Adrenal gland (tissue), 12 donors: ENCODE data around the gene PTPRD. TPM values are rescaled to one million over a fixed set of nuclear protein-coding genes. Genes with fewer than 3 reads are reported as not detected.

Source experiments
- DNase-seq, 7 donors: peaks; one replicate each; pipeline ENCODE4 v3.0.0-alpha.2; 2019 to 2020
- H3K27ac ChIP-seq, 5 donors: fragments of 200-600 bp; sonication (generic) in 4 of 5; 1 replicate in 3 of 5; 2 replicates in 2 of 5; pipeline versions ENCODE4 v1.5.1 to v1.8.0; 2016 to 2020; ENCODE audit warnings: mild to moderate bottlenecking in 1 of 5
- H3K27me3 ChIP-seq: fragments of 200-600 bp; 2 replicates; pipeline ENCODE4 v1.8.0; 2021
- H3K36me3 ChIP-seq, 2 donors: fragments of 200-600 bp; replicated peaks in 1 of 2; 1 replicate in 1 of 2; 2 replicates in 1 of 2; pipeline versions ENCODE4 v1.5.1 to v1.8.0; 2018 to 2022
- H3K4me1 ChIP-seq, 2 donors: fragments of 200-600 bp; replicated peaks in 1 of 2; 1 replicate in 1 of 2; 2 replicates in 1 of 2; pipeline versions ENCODE4 v1.5.1 to v1.8.0; 2018 to 2021
- H3K4me3 ChIP-seq, 4 donors: fragments of 200-600 bp; sonication (generic) in 3 of 4; one replicate each; pipeline ENCODE4 v1.5.1; 2016 to 2018
- H3K9me3 ChIP-seq, 3 donors: fragments of 200-600 bp; sonication (generic) in 1 of 3; replicated peaks in 1 of 3; 1 replicate in 2 of 3; 2 replicates in 1 of 3; pipeline versions ENCODE4 v1.5.1 to v1.8.0; 2016 to 2021
- POLR2A ChIP-seq, 2 donors: fragments of 450-650 bp; IDR thresholded peaks; one replicate each; pipeline ENCODE4 v1.6.1; 2017; ENCODE audit warnings: antibody characterized with exemption in 2 of 2, mild to moderate bottlenecking in 2 of 2, moderate library complexity in 1 of 2
- WGBS, 4 donors: extraction: QIAGEN DNeasy Blood & Tissue Kit in 2 of 4; methylation state at CpG; one replicate each; pipeline versions ENCODE4 v1.1.5 to v1.1.7; 2013 to 2017; 5-methylcytosine and 5-hydroxymethylcytosine counted together
- intact Hi-C, 2 donors: fragments of 100-400 bp; cut with DNase I; formaldehyde crosslinking; loops; one replicate each; pipeline versions ENCODE4 v1.14.1 to v1.15.0; 2022 to 2023
- polyA plus RNA-seq, 3 donors: library from polyadenylated mRNA; stranded (reverse); fragments of 200-250 nt in 2 of 3; fragments of 350-450 nt in 1 of 3; fragmentation: Illumina TruSeq in 1 of 3; extraction: RNeasy Lipid Tissue Mini Kit (QIAGEN cat#74804) in 1 of 3; gene quantifications; one replicate each; pipeline ENCODE4 v1.2.3, GENCODE V29; 2013 to 2014
- total RNA-seq, 9 donors: library from RNA; depleted of rRNA in 4 of 9; stranded (reverse); fragments of >200 nt in 4 of 9; fragments of 120-200 nt in 1 of 9; fragmentation: NEBNext Ultra II Directional in 1 of 9; extraction: Animal tissue kit (Norgen Biotek cat#: 25700) in 1 of 9; gene quantifications; one replicate each; pipeline versions ENCODE4 v1.1.0 to v1.2.4, GENCODE V29; 2013 to 2023
- TF ChIP-seq, protein P1 (sequence below), 6 experiments: fragments of 450-650 bp in 4 of 6; fragments of 200-600 bp in 2 of 6; sonication (generic) in 1 of 6; IDR thresholded peaks; 1 replicate in 5 of 6; 2 replicates in 1 of 6; pipeline versions ENCODE4 v1.5.1 to v1.8.0; 2016 to 2021; ENCODE audit warnings: antibody characterized with exemption in 6 of 6, mild to moderate bottlenecking in 2 of 6, moderate library complexity in 1 of 6
- donor health status: healthy with polysubstance abuse.
- donor health status: Bipolar disorder and iron deficiency.
- donor health status: DM: yes; HTN: yes; CAD: no.
- donor health status: DM: no; HTN: no; CAD: no.
- donor health status: DM: no; HTN: no; CAD: no.
- donor health status: DM: yes; HTN: yes; CAD: no.

Gene PTPRD
- total and polyA plus RNA-seq, 12 donors = 0.61 to 71.2 (median 4.5) TPM

DNA sequence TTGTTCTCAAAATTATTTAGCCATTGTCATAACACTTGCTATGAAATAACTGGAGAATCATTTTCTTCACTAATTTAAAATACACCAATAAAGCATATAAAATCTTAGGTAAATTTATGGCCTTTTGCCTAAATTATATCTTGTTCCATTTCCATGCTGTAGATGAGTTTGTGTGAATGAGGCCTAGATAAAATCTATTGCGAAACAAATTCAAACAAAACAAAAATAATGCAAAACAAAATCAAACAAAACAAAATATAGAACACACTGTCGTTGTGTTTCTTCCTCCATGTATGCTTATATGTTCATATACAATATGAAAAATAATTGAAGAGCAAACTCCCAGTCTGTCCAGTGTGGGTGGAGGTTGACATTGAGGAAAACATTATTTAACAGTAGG is 1020.7 kb downstream of the PTPRD start:
- Histone ChIP-seq H3K4me1 (no peaks in the 10 kb centered on the region), H3K36me3 (no peaks in the 10 kb centered on the region), H3K27me3 (no peaks in the 10 kb centered on the region), H3K4me3 (no peak overlapping the region), H3K27ac (no peak overlapping the region), H3K9me3 (no peaks in the 10 kb centered on the region)
- WGBS, 4 donors = 62 to 85% (median 77%) methylated on average over 2 of the region's 2 CpGs
- intact Hi-C loops = no loop called here
- TF ChIP-seq, protein P1, sequence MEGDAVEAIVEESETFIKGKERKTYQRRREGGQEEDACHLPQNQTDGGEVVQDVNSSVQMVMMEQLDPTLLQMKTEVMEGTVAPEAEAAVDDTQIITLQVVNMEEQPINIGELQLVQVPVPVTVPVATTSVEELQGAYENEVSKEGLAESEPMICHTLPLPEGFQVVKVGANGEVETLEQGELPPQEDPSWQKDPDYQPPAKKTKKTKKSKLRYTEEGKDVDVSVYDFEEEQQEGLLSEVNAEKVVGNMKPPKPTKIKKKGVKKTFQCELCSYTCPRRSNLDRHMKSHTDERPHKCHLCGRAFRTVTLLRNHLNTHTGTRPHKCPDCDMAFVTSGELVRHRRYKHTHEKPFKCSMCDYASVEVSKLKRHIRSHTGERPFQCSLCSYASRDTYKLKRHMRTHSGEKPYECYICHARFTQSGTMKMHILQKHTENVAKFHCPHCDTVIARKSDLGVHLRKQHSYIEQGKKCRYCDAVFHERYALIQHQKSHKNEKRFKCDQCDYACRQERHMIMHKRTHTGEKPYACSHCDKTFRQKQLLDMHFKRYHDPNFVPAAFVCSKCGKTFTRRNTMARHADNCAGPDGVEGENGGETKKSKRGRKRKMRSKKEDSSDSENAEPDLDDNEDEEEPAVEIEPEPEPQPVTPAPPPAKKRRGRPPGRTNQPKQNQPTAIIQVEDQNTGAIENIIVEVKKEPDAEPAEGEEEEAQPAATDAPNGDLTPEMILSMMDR (IDR thresholded peaks at IDR 0.05) = no peak
- TF ChIP-seq POLR2A (IDR thresholded peaks at IDR 0.05) = no peak
- DNase-seq = no peak

DNA sequence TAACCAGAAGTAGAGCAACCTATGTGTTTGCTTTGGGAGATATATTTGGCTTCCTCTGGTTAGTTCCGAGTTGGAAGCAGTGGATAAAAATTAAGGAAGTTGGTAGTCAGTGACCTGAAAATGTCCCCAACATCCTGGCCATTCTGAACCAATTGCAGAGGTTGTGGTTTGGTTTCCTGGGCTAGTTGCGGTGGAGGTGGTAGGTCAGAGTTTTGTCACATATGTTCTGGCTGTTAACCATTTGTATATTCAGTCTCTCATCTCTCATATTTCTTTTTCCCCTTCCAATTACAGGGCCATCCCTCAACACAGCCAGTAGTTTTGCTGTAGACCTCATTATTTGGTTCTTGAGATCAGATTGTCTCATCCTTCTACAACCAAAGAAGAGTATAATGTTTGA is 1026.9 kb downstream of the PTPRD start:
- no peak for DNase-seq
- 50 to 63% (median 57%) methylated on average over 2 of the region's 2 CpGs for WGBS, 4 donors
- intact Hi-C loops = no loop called here

DNA sequence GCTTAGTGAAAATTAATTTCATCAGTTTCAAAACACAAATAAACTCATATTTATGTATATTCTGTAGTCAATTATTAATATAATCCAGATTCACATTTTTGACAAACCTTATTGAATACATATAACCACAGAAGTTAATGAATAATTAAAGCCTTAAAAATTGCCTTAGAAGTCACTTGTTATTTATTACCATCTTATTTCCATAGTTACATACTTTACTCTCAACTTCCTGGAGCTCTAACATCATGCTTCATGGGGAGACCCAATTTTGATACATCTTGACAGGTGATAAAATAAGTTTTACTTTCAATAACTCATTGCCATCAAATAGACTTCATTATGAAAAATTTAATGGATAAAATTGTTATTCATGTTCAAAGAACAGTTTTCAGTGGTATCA is 1038.7 kb downstream of the PTPRD start:
- Histone ChIP-seq H3K4me1 (no peaks in the 10 kb centered on the region), H3K9me3 (no peaks in the 10 kb centered on the region), H3K27ac (no peak overlapping the region), H3K27me3 (no peaks in the 10 kb centered on the region), H3K36me3 (no peaks in the 10 kb centered on the region), H3K4me3 (no peak overlapping the region)
- intact Hi-C loops = no loop called here
- no peak for DNase-seq
- TF ChIP-seq, protein P1 (IDR thresholded peaks at IDR 0.05) = no peak
- TF ChIP-seq POLR2A (IDR thresholded peaks at IDR 0.05) = no peak

More for the DNA sequence above, 1026.9 kb downstream of the PTPRD start:
- H3K4me3 ChIP-seq = no peak overlapping the region
- TF ChIP-seq POLR2A (IDR thresholded peaks at IDR 0.05) = no peak
- TF ChIP-seq, protein P1 (IDR thresholded peaks at IDR 0.05) = no peak
- no peaks in the 10 kb centered on the region for H3K9me3 ChIP-seq
- H3K27ac ChIP-seq = no peak overlapping the region
- H3K27me3 ChIP-seq = no peaks in the 10 kb centered on the region
- H3K4me1 ChIP-seq = no peaks in the 10 kb centered on the region
- H3K36me3 ChIP-seq = no peaks in the 10 kb centered on the region

DNA sequence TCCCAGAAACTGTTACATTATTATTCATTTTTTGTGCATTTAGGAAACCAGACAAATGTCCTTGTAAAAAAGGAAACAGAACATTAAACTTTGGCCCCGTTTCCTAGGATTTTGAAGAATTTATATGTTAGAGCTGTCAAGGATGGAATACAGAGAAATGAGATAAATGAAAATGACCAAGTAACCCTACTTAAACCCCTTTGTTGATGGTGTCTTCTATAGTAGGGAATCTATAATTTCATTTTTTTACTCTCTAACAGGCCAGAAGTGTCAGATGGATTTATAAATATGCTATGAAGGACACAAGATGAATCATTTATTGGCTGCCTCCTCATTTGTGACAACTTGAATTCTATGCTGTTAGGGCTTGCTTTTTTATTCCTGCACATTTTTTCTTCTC is 1047.1 kb downstream of the PTPRD start:
- TF ChIP-seq POLR2A (IDR thresholded peaks at IDR 0.05) = no peak
- TF ChIP-seq, protein P1 (IDR thresholded peaks at IDR 0.05) = no peak
- no peaks in the 10 kb centered on the region for H3K9me3 ChIP-seq
- no peaks in the 10 kb centered on the region for H3K4me1 ChIP-seq
- intact Hi-C loops = no loop called here
- H3K27me3 ChIP-seq = no peaks in the 10 kb centered on the region
- H3K36me3 ChIP-seq = no peaks in the 10 kb centered on the region
- no peak overlapping the region for H3K4me3 ChIP-seq
- 14 to 25% (median 18%) methylated on average over 1 of the region's 1 CpG for WGBS, 4 donors
- no peak overlapping the region for H3K27ac ChIP-seq
- DNase-seq = no peak
